HT1080 (cell line): ENCODE measurements around the gene ZNF428. TPM values are rescaled to one million over a fixed set of nuclear protein-coding genes. Genes with fewer than 3 reads are reported as not detected.

Experiments used
- DNase-seq: peaks from one replicate; pipeline ENCODE4 v3.0.0-alpha.2; 2015; ENCODE audit warnings: low read depth
- small RNA-seq: library from RNA; depleted of rRNA; stranded (forward); fragments of <200 nt; gene quantifications from one replicate; pipeline ENCODE3, GENCODE V24; 2014
- total RNA-seq: library from RNA; depleted of rRNA; stranded (reverse); fragments of >200 nt; shearing (Covaris generic); gene quantifications from 2 replicates; pipeline ENCODE4 v1.2.3, GENCODE V29; 2014; rRNA removed

The ZNF428 gene
- total RNA-seq, 1 experiment from 2014 or later: 23.6 TPM

GRCh38 chr19:43564800-43565199 is 54.6 kb downstream of the ZNF428 start:
- DNase-seq: no peak

GRCh38 chr19:43563816-43564457 is 55.5 kb downstream of the ZNF428 start:
- DNase-seq: no peak

GRCh38 chr19:43562698-43563241 is 56.7 kb downstream of the ZNF428 start:
- DNase-seq: peak; percentile 100

- DNase-seq: no peak
Measured at GRCh38 chr19:43562226-43562697, 57.2 kb downstream of the ZNF428 start.

DNA sequence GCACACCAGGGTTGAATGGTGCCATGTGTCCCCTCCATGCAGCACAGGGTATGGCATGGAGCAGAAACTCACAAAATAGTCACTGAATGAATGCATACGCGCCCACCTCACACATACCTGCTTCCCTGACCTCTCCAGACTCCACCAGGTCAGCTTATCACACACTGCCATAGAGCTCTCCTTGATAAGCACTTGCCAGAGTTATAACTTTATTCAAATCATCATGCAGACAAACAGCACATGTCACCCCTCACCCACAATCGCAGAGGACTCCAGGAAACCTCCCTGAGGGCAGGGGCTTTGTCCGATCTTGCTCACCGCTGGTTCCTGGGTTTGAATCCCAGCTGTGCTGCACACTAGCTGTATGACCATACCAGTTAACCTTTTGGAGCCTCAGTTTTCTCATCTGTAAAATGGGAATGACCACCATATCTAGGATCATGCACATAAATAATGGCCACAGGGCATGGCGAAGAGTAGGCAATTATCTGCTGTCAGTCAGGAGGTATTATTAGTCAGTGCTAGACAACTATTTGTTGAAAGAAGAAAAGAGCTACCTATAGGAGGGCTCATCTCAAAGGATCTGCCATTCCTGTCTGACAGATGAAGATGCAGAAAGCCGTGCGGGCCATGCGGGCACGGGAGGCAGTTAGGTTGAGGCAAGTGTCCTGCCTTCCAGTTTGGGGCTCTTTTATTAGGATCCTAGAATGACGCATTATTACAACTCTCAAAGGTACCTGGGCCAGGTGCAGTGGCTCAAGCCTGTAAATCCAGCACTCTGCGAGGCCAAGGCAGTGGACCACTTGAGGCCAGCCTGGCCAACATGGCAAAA is 58.1 kb downstream of the ZNF428 start:
- no peak for DNase-seq

DNA sequence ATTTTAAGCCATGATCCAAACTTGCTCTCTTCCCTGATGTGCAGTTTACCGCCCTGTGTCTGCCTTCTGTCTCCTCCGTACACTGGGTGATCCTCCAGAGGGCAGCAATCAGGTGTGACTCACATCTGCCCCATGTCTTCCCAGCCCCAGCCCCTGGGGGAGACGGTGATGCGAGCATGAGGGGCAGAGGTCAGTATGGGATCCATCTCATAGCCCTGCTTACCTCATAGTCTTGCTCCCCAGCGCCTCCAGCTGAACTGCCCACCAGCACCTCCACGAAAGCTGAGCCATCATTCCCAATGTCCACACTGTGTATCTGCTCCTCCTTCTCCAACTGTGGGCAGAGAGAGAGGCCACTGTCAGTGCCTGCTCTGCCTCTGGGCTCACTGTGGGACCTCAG is 58.7 kb downstream of the ZNF428 start:
- peak; percentile 34 for DNase-seq

Small RNAs within 50 kb of the gene (small RNA-seq; reads per million reads assigned to genes)
- gene RN7SL368P: not detected

Other genes with a start within 250 kb of the ZNF428 start
- not detected in 2 replicates for gene TEX101, start 204.7 kb downstream of the ZNF428 start, total RNA-seq
- gene LYPD3, start 154.0 kb downstream of the ZNF428 start, total RNA-seq: not detected in 2 replicates
- 5.3 and 7.0 TPM in 2 replicates for gene PHLDB3, start 114.9 kb downstream of the ZNF428 start, total RNA-seq
- gene ETHE1, start 92.4 kb downstream of the ZNF428 start, total RNA-seq: 30.5 and 31.1 TPM in 2 replicates
- not detected in 2 replicates for gene ZNF575, start 86.4 kb downstream of the ZNF428 start, total RNA-seq
- 24.3 and 32.5 TPM in 2 replicates for gene XRCC1, start 44.1 kb downstream of the ZNF428 start, total RNA-seq
- gene PINLYP, start 43.8 kb downstream of the ZNF428 start, total RNA-seq: 0.58 TPM in 1 of 2 replicates, not detected in the other
- 7.1 and 12.4 TPM in 2 replicates for gene IRGQ, start 23.5 kb downstream of the ZNF428 start, total RNA-seq
- gene ZNF576, start 23.0 kb downstream of the ZNF428 start, total RNA-seq: 19.4 and 19.9 TPM in 2 replicates
- 0.03 TPM in 1 of 2 replicates, not detected in the other for gene SRRM5, start 7.5 kb downstream of the ZNF428 start, total RNA-seq
- gene CADM4, start 20.2 kb upstream of the ZNF428 start, total RNA-seq: 1.3 and 1.5 TPM in 2 replicates
- 217 and 240 TPM in 2 replicates for gene PLAUR, start 50.5 kb upstream of the ZNF428 start, total RNA-seq
- gene IRGC, start 96.4 kb upstream of the ZNF428 start, total RNA-seq: not detected in 2 replicates
- 29.0 and 37.5 TPM in 2 replicates for gene SMG9, start 135.3 kb upstream of the ZNF428 start, total RNA-seq
- gene KCNN4, start 161.3 kb upstream of the ZNF428 start, total RNA-seq: 108 and 120 TPM in 2 replicates
- 0.07 and 0.37 TPM in 2 replicates for gene LYPD5, start 182.8 kb upstream of the ZNF428 start, total RNA-seq
- gene ZNF283, start 207.7 kb upstream of the ZNF428 start, total RNA-seq: 4.3 and 6.0 TPM in 2 replicates